ENCODE results near the gene ATP8A2. TPM values are rescaled to one million over a fixed set of nuclear protein-coding genes. Genes with fewer than 3 reads are reported as not detected.

The ATP8A2 gene
- total RNA-seq, 4 donors from 2014 or later: 0.13 to 0.29 (median 0.24) TPM

- Histone ChIP-seq H3K27ac (no peak overlapping the region), H3K27me3 (no peaks in the 10 kb centered on the region), H3K4me3 (replicated peaks in 1 of 3) (no peak overlapping the region), H3K36me3 (no peaks in the 10 kb centered on the region), H3K9me3 (no peaks in the 10 kb centered on the region), H3K4me1 (no peaks in the 10 kb centered on the region)
- intact Hi-C loops (cut with DNase I): no loop called here
- TF ChIP-seq POLR2A (IDR thresholded peaks at IDR 0.05) (no peak), CTCF (IDR thresholded peaks at IDR 0.05) (no peak)
- no peak for DNase-seq
Observed at GRCh38 chr13:25668345-25668744, 296.6 kb downstream of the ATP8A2 start.

DNA sequence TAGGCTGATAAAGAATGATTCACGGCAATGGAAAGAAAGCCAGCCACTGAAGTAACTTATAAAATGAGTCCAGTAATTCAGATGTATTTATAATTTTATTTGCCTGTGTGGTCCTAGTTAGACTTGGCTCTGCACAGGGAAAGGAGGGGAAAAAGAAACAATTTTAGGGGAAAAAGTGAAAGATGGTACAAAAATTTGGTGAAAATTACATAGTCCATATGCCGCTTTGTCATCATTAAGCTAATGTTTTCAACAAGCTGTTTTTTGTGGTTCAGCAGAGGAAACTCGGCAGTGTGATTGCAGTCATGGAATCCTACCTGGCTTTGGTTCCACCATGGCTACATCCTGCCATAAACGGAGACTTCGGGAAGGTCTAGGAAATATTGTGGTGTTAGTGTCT lies 301.9 kb downstream of the ATP8A2 start:
- 80 to 87% methylated on average over 5 of the region's 5 CpGs for WGBS, 2 donors

GRCh38 chr13:25674371-25674770 lies 302.6 kb downstream of the ATP8A2 start:
- DNase-seq: no peak
- TF ChIP-seq POLR2A (IDR thresholded peaks at IDR 0.05) (no peak), CTCF (IDR thresholded peaks at IDR 0.05) (no peak)
- intact Hi-C loops (cut with DNase I): no loop called here
- H3K27ac ChIP-seq: no peak overlapping the region
- no peaks in the 10 kb centered on the region for H3K27me3 ChIP-seq
- no peaks in the 10 kb centered on the region for H3K4me1 ChIP-seq
- no peaks in the 10 kb centered on the region for H3K9me3 ChIP-seq
- H3K36me3 ChIP-seq: no peaks in the 10 kb centered on the region
- WGBS, 2 donors: 40 to 52% methylated on average over 4 of the region's 4 CpGs
- H3K4me3 ChIP-seq (replicated peaks in 1 of 3): no peak overlapping the region

More for the DNA sequence above, 301.9 kb downstream of the ATP8A2 start:
- Histone ChIP-seq H3K4me1 (no peaks in the 10 kb centered on the region), H3K27me3 (no peaks in the 10 kb centered on the region), H3K9me3 (no peaks in the 10 kb centered on the region), H3K4me3 (replicated peaks in 1 of 3) (no peak overlapping the region), H3K27ac (no peak overlapping the region), H3K36me3 (no peaks in the 10 kb centered on the region)
- no peak for DNase-seq
- intact Hi-C loops (cut with DNase I): no loop called here
- TF ChIP-seq CTCF (IDR thresholded peaks at IDR 0.05) (no peak), POLR2A (IDR thresholded peaks at IDR 0.05) (no peak)

DNA sequence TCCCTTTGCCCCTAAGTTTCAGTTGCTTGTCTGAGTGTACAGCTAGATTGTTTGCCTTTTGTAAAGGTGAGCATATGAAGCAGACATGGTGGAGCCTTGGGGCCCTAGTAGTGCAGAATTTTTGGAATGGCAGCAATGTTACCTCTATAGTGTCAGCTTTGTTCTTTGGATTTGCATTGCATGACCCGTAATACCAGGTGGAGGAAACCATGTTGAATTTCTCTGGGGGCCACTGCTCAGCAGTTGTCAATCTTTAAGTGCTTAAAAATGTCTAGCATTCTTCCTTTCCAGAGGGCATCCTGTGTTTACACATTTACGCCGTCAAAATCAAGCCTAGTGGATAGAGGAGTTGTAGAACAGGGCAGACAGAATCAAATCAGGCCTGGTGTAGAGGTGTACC lies 303.3 kb downstream of the ATP8A2 start:
- DNase-seq: no peak
- H3K27ac ChIP-seq: no peak overlapping the region
- no peak for TF ChIP-seq POLR2A (IDR thresholded peaks at IDR 0.05)
- TF ChIP-seq CTCF (IDR thresholded peaks at IDR 0.05): no peak
- no peak overlapping the region for H3K4me3 ChIP-seq (replicated peaks in 1 of 3)
- H3K9me3 ChIP-seq: no peaks in the 10 kb centered on the region
- intact Hi-C loops (cut with DNase I): no loop called here
- no peaks in the 10 kb centered on the region for H3K4me1 ChIP-seq
- WGBS, 2 donors: 77 to 81% methylated on average over 3 of the region's 3 CpGs
- H3K36me3 ChIP-seq: no peaks in the 10 kb centered on the region
- H3K27me3 ChIP-seq: no peaks in the 10 kb centered on the region

GRCh38 chr13:25677956-25678355 lies 306.2 kb downstream of the ATP8A2 start:
- no peak overlapping the region for H3K4me3 ChIP-seq (replicated peaks in 1 of 3)
- H3K36me3 ChIP-seq: no peaks in the 10 kb centered on the region
- no peaks in the 10 kb centered on the region for H3K4me1 ChIP-seq
- intact Hi-C loops (cut with DNase I): no loop called here
- H3K9me3 ChIP-seq: no peaks in the 10 kb centered on the region
- no peaks in the 10 kb centered on the region for H3K27me3 ChIP-seq
- WGBS, 2 donors: 84 to 85% methylated on average over 2 of the region's 2 CpGs
- H3K27ac ChIP-seq: no peak overlapping the region
- no peak for TF ChIP-seq CTCF (IDR thresholded peaks at IDR 0.05)
- DNase-seq: no peak
